ENCODE measurements around the gene GLT8D1. TPM values are rescaled to one million over a fixed set of nuclear protein-coding genes. Genes with fewer than 3 reads are reported as not detected.

GLT8D1 gene
- total RNA-seq, 1 experiment from 2014 or later, result 42.2 TPM

DNA sequence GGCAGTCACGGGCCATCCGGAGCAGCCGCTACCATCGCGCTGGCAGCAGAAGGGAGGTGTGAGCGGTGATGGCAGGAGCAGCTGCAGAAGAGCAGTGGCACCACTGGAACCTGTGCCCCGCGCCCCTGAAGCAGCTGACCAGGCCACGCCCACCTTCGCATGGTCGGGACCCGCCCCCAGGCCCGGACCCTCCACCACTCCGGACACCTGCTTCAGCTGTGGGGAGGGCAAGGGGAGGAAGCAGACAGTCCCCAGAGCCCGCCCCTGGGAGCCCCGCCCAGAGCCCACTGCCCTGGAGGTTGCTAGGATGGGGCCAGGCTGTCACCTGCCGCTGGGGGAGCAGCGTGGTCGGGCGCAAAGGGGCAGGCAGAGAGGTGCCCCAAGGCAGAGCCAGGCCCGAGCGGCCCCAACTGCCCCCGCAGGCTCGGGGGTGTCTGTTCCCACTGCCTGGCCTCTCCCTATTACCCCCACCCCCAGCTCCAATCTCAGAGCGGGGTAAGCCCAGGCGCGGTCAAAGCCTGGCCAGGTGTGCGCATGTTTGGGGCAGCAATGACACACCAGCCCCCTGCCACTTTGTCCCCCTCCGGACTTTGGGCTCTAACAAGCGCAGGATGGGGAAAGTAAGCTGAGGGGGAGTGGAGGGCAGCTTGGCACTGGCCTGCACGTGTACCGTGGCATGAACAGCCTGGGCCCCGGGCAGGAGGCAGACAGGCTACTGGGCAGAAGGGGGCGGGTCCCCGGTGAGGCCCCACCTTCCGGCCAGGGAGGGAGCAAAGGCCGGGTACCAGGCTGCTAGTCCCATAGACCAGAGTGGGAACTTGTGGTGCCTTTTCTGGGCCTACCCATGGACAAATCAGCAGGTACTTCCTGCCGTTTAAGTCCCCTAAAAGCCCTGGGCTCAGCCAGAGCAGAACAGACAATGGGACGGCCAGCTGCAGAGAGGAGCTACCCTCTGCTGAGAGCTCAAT, 9.0 kb upstream of the GLT8D1 start:
- no peaks in the 10 kb centered on the region for H3K9me3 Mint-ChIP-seq (ENCODE audit: unreplicated experiment)
- H3K27me3 Mint-ChIP-seq (ENCODE audit: insufficient read depth, unreplicated experiment), result no peaks in the 10 kb centered on the region
- no peak overlapping the region for H3K27ac Mint-ChIP-seq (ENCODE audit: low read depth, unreplicated experiment)
- ChIA-PET CTCF (interaction anchor here (1.5 kb wide), 1 partner anchor 11 kb away, joined by 5 read pairs; no protein-coding TSS in a partner anchor), POLR2A (interaction anchor here (0.5 to 2.4 kb wide), 2 partner anchors 9 to 1321 kb away, joined by 3 to 15 read pairs; partner anchors contain the start of genes GLT8D1 and SPCS1)
- TF ChIP-seq, protein P1, sequence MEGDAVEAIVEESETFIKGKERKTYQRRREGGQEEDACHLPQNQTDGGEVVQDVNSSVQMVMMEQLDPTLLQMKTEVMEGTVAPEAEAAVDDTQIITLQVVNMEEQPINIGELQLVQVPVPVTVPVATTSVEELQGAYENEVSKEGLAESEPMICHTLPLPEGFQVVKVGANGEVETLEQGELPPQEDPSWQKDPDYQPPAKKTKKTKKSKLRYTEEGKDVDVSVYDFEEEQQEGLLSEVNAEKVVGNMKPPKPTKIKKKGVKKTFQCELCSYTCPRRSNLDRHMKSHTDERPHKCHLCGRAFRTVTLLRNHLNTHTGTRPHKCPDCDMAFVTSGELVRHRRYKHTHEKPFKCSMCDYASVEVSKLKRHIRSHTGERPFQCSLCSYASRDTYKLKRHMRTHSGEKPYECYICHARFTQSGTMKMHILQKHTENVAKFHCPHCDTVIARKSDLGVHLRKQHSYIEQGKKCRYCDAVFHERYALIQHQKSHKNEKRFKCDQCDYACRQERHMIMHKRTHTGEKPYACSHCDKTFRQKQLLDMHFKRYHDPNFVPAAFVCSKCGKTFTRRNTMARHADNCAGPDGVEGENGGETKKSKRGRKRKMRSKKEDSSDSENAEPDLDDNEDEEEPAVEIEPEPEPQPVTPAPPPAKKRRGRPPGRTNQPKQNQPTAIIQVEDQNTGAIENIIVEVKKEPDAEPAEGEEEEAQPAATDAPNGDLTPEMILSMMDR (IDR thresholded peaks at IDR 0.05; ENCODE audit: unreplicated experiment), result no peak
- no peak overlapping the region for H3K4me3 Mint-ChIP-seq (ENCODE audit: unreplicated experiment)
- DNase-seq (ENCODE audit: unreplicated experiment), result no peak
- H3K36me3 Mint-ChIP-seq (ENCODE audit: insufficient read depth, unreplicated experiment), result peaks cover 24% of the 10 kb centered on the region
- intact Hi-C loops (cut with micrococcal nuclease), result no loop called here
- no TSS peak for BruUV-seq (replicated peaks)
- H3K4me1 Mint-ChIP-seq (ENCODE audit: insufficient read depth, unreplicated experiment), result no peaks in the 10 kb centered on the region

DNA sequence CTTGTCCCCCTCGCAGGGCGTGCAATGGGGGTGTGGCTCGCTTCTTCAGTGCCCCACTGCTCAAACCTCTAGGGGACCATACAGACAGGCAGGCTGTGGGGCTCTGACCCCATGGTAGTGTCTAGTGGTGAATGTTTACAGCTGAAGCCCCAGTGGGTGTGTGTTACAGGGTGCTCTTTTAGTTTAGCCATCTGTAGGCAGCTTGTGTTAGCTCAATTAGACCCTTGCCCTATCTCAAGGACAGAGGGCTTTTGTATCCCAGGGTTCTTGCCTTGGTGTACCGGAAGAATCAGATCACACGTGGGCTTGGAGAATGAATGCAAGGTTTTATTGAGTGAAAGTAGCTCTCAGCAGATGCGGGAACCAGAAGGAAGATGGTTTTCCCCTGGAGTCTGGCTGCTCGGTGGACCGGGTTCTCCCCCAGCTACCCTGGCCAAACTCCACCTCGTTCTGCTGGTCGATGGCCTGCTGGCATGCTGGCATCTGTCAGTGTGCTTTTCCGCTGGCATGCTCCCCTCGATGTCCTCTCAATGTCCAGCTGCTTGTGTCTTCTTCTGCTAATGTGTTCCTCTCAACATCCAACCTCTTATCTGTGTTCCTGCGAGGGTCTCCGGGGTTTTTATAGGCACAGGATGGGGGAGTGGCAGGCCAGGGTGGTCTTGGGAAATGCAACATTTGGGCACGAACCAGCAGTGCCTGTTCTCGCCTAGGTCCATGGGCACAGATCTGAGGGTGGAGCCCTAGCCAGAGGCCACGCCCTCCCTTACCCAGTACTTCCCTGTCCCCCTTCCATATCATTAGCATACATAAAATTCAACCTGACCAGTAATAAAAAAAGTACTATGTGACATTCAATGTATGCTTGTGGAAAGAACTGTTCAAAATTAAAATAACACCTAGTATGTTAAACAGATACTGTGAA, 7.0 kb upstream of the GLT8D1 start:
- no TSS peak for BruUV-seq (replicated peaks)
- H3K4me3 Mint-ChIP-seq (ENCODE audit: unreplicated experiment), result no peak overlapping the region
- TF ChIP-seq, protein P1 (IDR thresholded peaks at IDR 0.05; ENCODE audit: unreplicated experiment), result no peak

DNA sequence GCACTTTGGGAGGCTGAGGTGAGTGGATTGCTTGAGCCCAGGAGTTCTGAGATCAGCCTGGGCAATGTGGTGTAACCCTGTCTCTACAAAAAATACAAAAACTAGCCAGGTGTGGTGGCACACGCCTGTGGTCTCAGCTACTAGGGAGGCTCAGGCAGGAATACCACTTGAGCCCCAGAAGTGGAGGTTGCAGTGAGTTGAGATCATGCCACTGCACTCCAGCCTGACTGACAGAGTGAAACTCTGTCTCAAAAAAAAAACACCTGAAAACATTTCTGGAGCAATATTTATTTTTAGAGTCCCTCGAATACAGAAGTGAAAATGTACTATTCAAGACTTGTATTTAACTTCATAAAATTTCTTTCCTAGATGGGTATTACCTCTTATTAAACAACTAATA, 4.9 kb upstream of the GLT8D1 start:
- Mint-ChIP-seq H3K27me3 (ENCODE audit: insufficient read depth, unreplicated experiment) (no peaks in the 10 kb centered on the region), H3K4me3 (ENCODE audit: unreplicated experiment) (no peak overlapping the region), H3K36me3 (ENCODE audit: insufficient read depth, unreplicated experiment) (peaks cover 36% of the 10 kb centered on the region), H3K27ac (ENCODE audit: low read depth, unreplicated experiment) (no peak overlapping the region), H3K4me1 (ENCODE audit: insufficient read depth, unreplicated experiment) (no peaks in the 10 kb centered on the region), H3K9me3 (ENCODE audit: unreplicated experiment) (no peaks in the 10 kb centered on the region)
- DNase-seq (ENCODE audit: unreplicated experiment), result no peak
- BruUV-seq (replicated peaks), result no TSS peak
- intact Hi-C loops (cut with micrococcal nuclease), result no loop called here
- ChIA-PET CTCF (no interaction called here), POLR2A (interaction anchor here (1.0 kb wide), 1 partner anchor 10 kb away, joined by 3 read pairs; no protein-coding TSS in a partner anchor)
- TF ChIP-seq, protein P1 (IDR thresholded peaks at IDR 0.05; ENCODE audit: unreplicated experiment), result no peak

More for the DNA sequence above, 7.0 kb upstream of the GLT8D1 start:
- Mint-ChIP-seq H3K27me3 (ENCODE audit: insufficient read depth, unreplicated experiment) (no peaks in the 10 kb centered on the region), H3K27ac (ENCODE audit: low read depth, unreplicated experiment) (no peak overlapping the region), H3K4me1 (ENCODE audit: insufficient read depth, unreplicated experiment) (no peaks in the 10 kb centered on the region), H3K9me3 (ENCODE audit: unreplicated experiment) (no peaks in the 10 kb centered on the region), H3K36me3 (ENCODE audit: insufficient read depth, unreplicated experiment) (peaks cover 37% of the 10 kb centered on the region)
- intact Hi-C loops (cut with micrococcal nuclease), result no loop called here
- ChIA-PET POLR2A (no interaction called here), CTCF (no interaction called here)
- no peak for DNase-seq (ENCODE audit: unreplicated experiment)
